A673 (cell line): ENCODE measurements around the gene STKLD1.

Experiments
- EZH2 ChIP-seq: fragments of 200-600 bp; sonication (generic); IDR thresholded peaks from 2 replicates; pipeline ENCODE4 v1.6.1; 2017; ENCODE audit warnings: borderline replicate concordance, low read depth, mild to moderate bottlenecking, mixed read lengths, antibody characterized with exemption, low read length; ENCODE audit not compliant: poor library complexity, severe bottlenecking
- TF ChIP-seq, protein P1 (sequence below): fragments of 300-800, 200-600 bp; sonication (generic); conservative IDR thresholded peaks from 2 replicates; pipeline ENCODE4 v1.5.1; 2017; ENCODE audit warnings: low read depth, mild to moderate bottlenecking, antibody characterized with exemption, low read length, moderate library complexity, mixed read lengths

DNA sequence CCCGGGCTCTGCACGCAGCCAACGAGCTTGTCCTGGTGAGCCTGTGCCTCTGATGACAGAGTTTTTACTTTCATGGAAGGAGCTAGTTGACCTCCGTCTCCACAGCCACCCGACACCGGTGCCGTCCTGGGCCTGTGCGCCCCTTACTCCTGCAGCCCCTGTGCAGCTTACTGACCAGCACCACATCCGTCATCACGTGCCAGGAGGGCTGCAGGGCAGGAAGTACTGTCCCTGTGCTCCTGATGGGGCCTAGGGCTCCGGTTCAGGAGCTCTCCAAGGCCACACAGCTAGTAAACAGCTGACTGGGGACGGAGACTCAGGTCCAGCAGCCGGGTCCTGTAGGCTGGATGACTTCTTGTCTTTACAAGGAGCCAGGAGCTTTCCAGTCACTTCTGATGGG is 10.2 kb downstream of the STKLD1 start:
- TF ChIP-seq, protein P1, sequence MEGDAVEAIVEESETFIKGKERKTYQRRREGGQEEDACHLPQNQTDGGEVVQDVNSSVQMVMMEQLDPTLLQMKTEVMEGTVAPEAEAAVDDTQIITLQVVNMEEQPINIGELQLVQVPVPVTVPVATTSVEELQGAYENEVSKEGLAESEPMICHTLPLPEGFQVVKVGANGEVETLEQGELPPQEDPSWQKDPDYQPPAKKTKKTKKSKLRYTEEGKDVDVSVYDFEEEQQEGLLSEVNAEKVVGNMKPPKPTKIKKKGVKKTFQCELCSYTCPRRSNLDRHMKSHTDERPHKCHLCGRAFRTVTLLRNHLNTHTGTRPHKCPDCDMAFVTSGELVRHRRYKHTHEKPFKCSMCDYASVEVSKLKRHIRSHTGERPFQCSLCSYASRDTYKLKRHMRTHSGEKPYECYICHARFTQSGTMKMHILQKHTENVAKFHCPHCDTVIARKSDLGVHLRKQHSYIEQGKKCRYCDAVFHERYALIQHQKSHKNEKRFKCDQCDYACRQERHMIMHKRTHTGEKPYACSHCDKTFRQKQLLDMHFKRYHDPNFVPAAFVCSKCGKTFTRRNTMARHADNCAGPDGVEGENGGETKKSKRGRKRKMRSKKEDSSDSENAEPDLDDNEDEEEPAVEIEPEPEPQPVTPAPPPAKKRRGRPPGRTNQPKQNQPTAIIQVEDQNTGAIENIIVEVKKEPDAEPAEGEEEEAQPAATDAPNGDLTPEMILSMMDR, result no peak
- TF ChIP-seq EZH2, result no peak
